ENCODE measurements around the gene PNPLA3.
"Not testable (repeated sequence)": the region's sequence is repeated elsewhere in the genome, so short reads cannot be mapped to it uniquely, and the experiment has no call there.

PNPLA3 gene

GRCh38 chr22:43892183-43892894 lies 31.3 kb upstream of the PNPLA3 start:
- no peaks in the 10 kb centered on the region for H3K4me1 ChIP-seq (ENCODE audit: control insufficient read depth, insufficient read depth, low read length)
- H3K9ac ChIP-seq (ENCODE audit: low read depth, low read length), result no peak overlapping the region
- H3K36me3 ChIP-seq (ENCODE audit: control insufficient read depth, insufficient read depth, low read length), result peaks cover 2% of the 10 kb centered on the region
- H3K4me3 ChIP-seq (ENCODE audit: low read depth, low read length), result peak overlapping the region; percentile 82
- H3K9me3 ChIP-seq (ENCODE audit: control insufficient read depth, insufficient read depth, low read length), result no peaks in the 10 kb centered on the region
- H3K27me3 ChIP-seq (ENCODE audit: control insufficient read depth, insufficient read depth, low read length), result peaks cover 15% of the 10 kb centered on the region

GRCh38 chr22:43893266-43893665 lies 30.3 kb upstream of the PNPLA3 start:
- Histone ChIP-seq H3K4me3 (ENCODE audit: low read depth, low read length) (no peak overlapping the region), H3K27me3 (ENCODE audit: control insufficient read depth, insufficient read depth, low read length) (peaks cover 15% of the 10 kb centered on the region), H3K9me3 (ENCODE audit: control insufficient read depth, insufficient read depth, low read length) (no peaks in the 10 kb centered on the region), H3K9ac (ENCODE audit: low read depth, low read length) (no peak overlapping the region), H3K36me3 (ENCODE audit: control insufficient read depth, insufficient read depth, low read length) (peaks cover 2% of the 10 kb centered on the region), H3K4me1 (ENCODE audit: control insufficient read depth, insufficient read depth, low read length) (no peaks in the 10 kb centered on the region)

GRCh38 chr22:43894122-43894521 lies 29.5 kb upstream of the PNPLA3 start:
- Histone ChIP-seq H3K4me1 (ENCODE audit: control insufficient read depth, insufficient read depth, low read length) (no peaks in the 10 kb centered on the region), H3K9me3 (ENCODE audit: control insufficient read depth, insufficient read depth, low read length) (no peaks in the 10 kb centered on the region), H3K9ac (ENCODE audit: low read depth, low read length) (peak overlapping the region; percentile 37), H3K27me3 (ENCODE audit: control insufficient read depth, insufficient read depth, low read length) (peaks cover 15% of the 10 kb centered on the region), H3K4me3 (ENCODE audit: low read depth, low read length) (no peak overlapping the region), H3K36me3 (ENCODE audit: control insufficient read depth, insufficient read depth, low read length) (peaks cover 2% of the 10 kb centered on the region)

- Histone ChIP-seq H3K9ac (ENCODE audit: low read depth, low read length) (no peak overlapping the region), H3K9me3 (ENCODE audit: control insufficient read depth, insufficient read depth, low read length) (no peaks in the 10 kb centered on the region), H3K27me3 (ENCODE audit: control insufficient read depth, insufficient read depth, low read length) (peaks cover 7% of the 10 kb centered on the region), H3K4me1 (ENCODE audit: control insufficient read depth, insufficient read depth, low read length) (no peaks in the 10 kb centered on the region), H3K4me3 (ENCODE audit: low read depth, low read length) (no peak overlapping the region), H3K36me3 (ENCODE audit: control insufficient read depth, insufficient read depth, low read length) (no peaks in the 10 kb centered on the region)
Measured at GRCh38 chr22:43895986-43896645, 27.5 kb upstream of the PNPLA3 start.

- Histone ChIP-seq H3K4me3 (ENCODE audit: low read depth, low read length) (no peak overlapping the region), H3K27me3 (ENCODE audit: control insufficient read depth, insufficient read depth, low read length) (no peaks in the 10 kb centered on the region), H3K9me3 (ENCODE audit: control insufficient read depth, insufficient read depth, low read length) (no peaks in the 10 kb centered on the region), H3K36me3 (ENCODE audit: control insufficient read depth, insufficient read depth, low read length) (no peaks in the 10 kb centered on the region), H3K4me1 (ENCODE audit: control insufficient read depth, insufficient read depth, low read length) (no peaks in the 10 kb centered on the region), H3K9ac (ENCODE audit: low read depth, low read length) (no peak overlapping the region)
Measured at GRCh38 chr22:43897751-43898261, 25.8 kb upstream of the PNPLA3 start.

- Histone ChIP-seq H3K9me3 (ENCODE audit: control insufficient read depth, insufficient read depth, low read length) (no peaks in the 10 kb centered on the region), H3K27me3 (ENCODE audit: control insufficient read depth, insufficient read depth, low read length) (no peaks in the 10 kb centered on the region), H3K4me3 (ENCODE audit: low read depth, low read length) (no peak overlapping the region), H3K36me3 (ENCODE audit: control insufficient read depth, insufficient read depth, low read length) (no peaks in the 10 kb centered on the region), H3K4me1 (ENCODE audit: control insufficient read depth, insufficient read depth, low read length) (no peaks in the 10 kb centered on the region), H3K9ac (ENCODE audit: low read depth, low read length) (no peak overlapping the region)
Measured at GRCh38 chr22:43900206-43900605, 23.4 kb upstream of the PNPLA3 start.

- H3K4me1 ChIP-seq (ENCODE audit: control insufficient read depth, insufficient read depth, low read length), result no peaks in the 10 kb centered on the region
- no peak overlapping the region for H3K4me3 ChIP-seq (ENCODE audit: low read depth, low read length)
- H3K27me3 ChIP-seq (ENCODE audit: control insufficient read depth, insufficient read depth, low read length), result no peaks in the 10 kb centered on the region
Measured at GRCh38 chr22:43901976-43902643, 21.5 kb upstream of the PNPLA3 start.

GRCh38 chr22:43903033-43903432 lies 20.6 kb upstream of the PNPLA3 start:
- not testable (repeated sequence) for H3K36me3 ChIP-seq (ENCODE audit: control insufficient read depth, insufficient read depth, low read length); H3K9ac ChIP-seq (ENCODE audit: low read depth, low read length); H3K27me3 ChIP-seq (ENCODE audit: control insufficient read depth, insufficient read depth, low read length); H3K4me1 ChIP-seq (ENCODE audit: control insufficient read depth, insufficient read depth, low read length); H3K9me3 ChIP-seq (ENCODE audit: control insufficient read depth, insufficient read depth, low read length); H3K4me3 ChIP-seq (ENCODE audit: low read depth, low read length)

More at GRCh38 chr22:43901976-43902643, 21.5 kb upstream of the PNPLA3 start:
- H3K9me3 ChIP-seq (ENCODE audit: control insufficient read depth, insufficient read depth, low read length), result no peaks in the 10 kb centered on the region
- H3K36me3 ChIP-seq (ENCODE audit: control insufficient read depth, insufficient read depth, low read length), result no peaks in the 10 kb centered on the region
- H3K9ac ChIP-seq (ENCODE audit: low read depth, low read length), result no peak overlapping the region

- not testable (repeated sequence) for H3K27me3 ChIP-seq (ENCODE audit: control insufficient read depth, insufficient read depth, low read length); H3K4me1 ChIP-seq (ENCODE audit: control insufficient read depth, insufficient read depth, low read length); H3K4me3 ChIP-seq (ENCODE audit: low read depth, low read length); H3K9ac ChIP-seq (ENCODE audit: low read depth, low read length); H3K36me3 ChIP-seq (ENCODE audit: control insufficient read depth, insufficient read depth, low read length); H3K9me3 ChIP-seq (ENCODE audit: control insufficient read depth, insufficient read depth, low read length)
Measured at GRCh38 chr22:43904412-43904811, 19.2 kb upstream of the PNPLA3 start.

- Histone ChIP-seq H3K36me3 (ENCODE audit: control insufficient read depth, insufficient read depth, low read length) (no peaks in the 10 kb centered on the region), H3K9ac (ENCODE audit: low read depth, low read length) (no peak overlapping the region), H3K9me3 (ENCODE audit: control insufficient read depth, insufficient read depth, low read length) (no peaks in the 10 kb centered on the region), H3K27me3 (ENCODE audit: control insufficient read depth, insufficient read depth, low read length) (no peaks in the 10 kb centered on the region), H3K4me1 (ENCODE audit: control insufficient read depth, insufficient read depth, low read length) (no peaks in the 10 kb centered on the region), H3K4me3 (ENCODE audit: low read depth, low read length) (no peak overlapping the region)
Measured at GRCh38 chr22:43905681-43906080, 17.9 kb upstream of the PNPLA3 start.

- H3K4me1 ChIP-seq (ENCODE audit: control insufficient read depth, insufficient read depth, low read length), result no peaks in the 10 kb centered on the region
- H3K9me3 ChIP-seq (ENCODE audit: control insufficient read depth, insufficient read depth, low read length), result no peaks in the 10 kb centered on the region
- no peaks in the 10 kb centered on the region for H3K27me3 ChIP-seq (ENCODE audit: control insufficient read depth, insufficient read depth, low read length)
- no peaks in the 10 kb centered on the region for H3K36me3 ChIP-seq (ENCODE audit: control insufficient read depth, insufficient read depth, low read length)
- no peak overlapping the region for H3K9ac ChIP-seq (ENCODE audit: low read depth, low read length)
- no peak overlapping the region for H3K4me3 ChIP-seq (ENCODE audit: low read depth, low read length)
Measured at GRCh38 chr22:43909708-43910107, 13.9 kb upstream of the PNPLA3 start.

Measured in iPS-15b (cell line).